Measurements from ENCODE around the gene CCDC177.

The CCDC177 gene

GRCh38 chr14:69574263-69574953 lies at the start of gene CCDC177:
Gene CCDC177, minus strand, starts transcription at chr14:69574871. Its CDS starts 1,249 bp downstream, at chr14:69573622.
- peak; percentile 69 for DNase-seq (ENCODE audit: low spot score)

- no peak for DNase-seq (ENCODE audit: low spot score)
Measured at GRCh38 chr14:69624136-69624535, 49.5 kb upstream of the CCDC177 start.

GRCh38 chr14:69620981-69621380 lies 46.3 kb upstream of the CCDC177 start:
- DNase-seq (ENCODE audit: low spot score) = no peak

GRCh38 chr14:69620211-69620611 lies 45.5 kb upstream of the CCDC177 start:
- no peak for DNase-seq (ENCODE audit: low spot score)

- DNase-seq (ENCODE audit: low spot score) = no peak
Measured at GRCh38 chr14:69619012-69619411, 44.3 kb upstream of the CCDC177 start.

- DNase-seq (ENCODE audit: low spot score) = no peak
Measured at GRCh38 chr14:69617796-69618195, 43.1 kb upstream of the CCDC177 start.

GRCh38 chr14:69616408-69616773 lies 41.7 kb upstream of the CCDC177 start:
- no peak for DNase-seq (ENCODE audit: low spot score)

GRCh38 chr14:69615496-69616407 lies 41.1 kb upstream of the CCDC177 start:
- peak; percentile 56 for DNase-seq (ENCODE audit: low spot score)

- DNase-seq (ENCODE audit: low spot score) = no peak
Measured at GRCh38 chr14:69615121-69615495, 40.4 kb upstream of the CCDC177 start.

GRCh38 chr14:69614592-69614991 lies 39.9 kb upstream of the CCDC177 start:
- DNase-seq (ENCODE audit: low spot score) = no peak

- DNase-seq (ENCODE audit: low spot score) = no peak
Measured at GRCh38 chr14:69613312-69614073, 38.8 kb upstream of the CCDC177 start.

- no peak for DNase-seq (ENCODE audit: low spot score)
Measured at GRCh38 chr14:69612783-69613130, 38.1 kb upstream of the CCDC177 start.

- DNase-seq (ENCODE audit: low spot score) = no peak
Measured at GRCh38 chr14:69612014-69612782, 37.5 kb upstream of the CCDC177 start.

- DNase-seq (ENCODE audit: low spot score) = peak; percentile 89
Measured at GRCh38 chr14:69611172-69612013, 36.7 kb upstream of the CCDC177 start, which contains the start of gene SUSD6. Gene SUSD6, plus strand, starts transcription at chr14:69611596. Its CDS starts 46,997 bp downstream, at chr14:69658593.

- DNase-seq (ENCODE audit: low spot score) = no peak
Measured at GRCh38 chr14:69610874-69611171, 36.2 kb upstream of the CCDC177 start.

- no peak for DNase-seq (ENCODE audit: low spot score)
Measured at GRCh38 chr14:69610020-69610873, 35.6 kb upstream of the CCDC177 start.

- no peak for DNase-seq (ENCODE audit: low spot score)
Measured at GRCh38 chr14:69606258-69607184, 31.9 kb upstream of the CCDC177 start.

- DNase-seq (ENCODE audit: low spot score) = no peak
Measured at GRCh38 chr14:69605738-69606137, 31.1 kb upstream of the CCDC177 start.

GRCh38 chr14:69600304-69600891 lies 25.7 kb upstream of the CCDC177 start:
- no peak for DNase-seq (ENCODE audit: low spot score)

Data from CD4-positive, alpha-beta T cell treated with Interleukin-15 for 4 hours (primary cell).